Ovary (tissue), 3 donors: Measurements from ENCODE around the gene FNDC5.

Experiments
- CTCF ChIP-seq, 3 donors: fragments of 450-650 bp in 2 of 3; fragments of 200-600 bp in 1 of 3; IDR thresholded peaks; one replicate each; pipeline versions ENCODE4 v1.5.1 to v1.8.0; 2016 to 2022; ENCODE audit warnings: antibody characterized with exemption in 3 of 3, mild to moderate bottlenecking in 1 of 3
- EP300 ChIP-seq: sonication (generic); formaldehyde crosslinking; IDR thresholded peaks from one replicate; pipeline ENCODE4 v1.6.1; 2017; ENCODE audit warnings: antibody characterized with exemption
- POLR2A ChIP-seq: fragments of 450-650 bp; IDR thresholded peaks from one replicate; pipeline ENCODE4 v1.6.1; 2017; ENCODE audit warnings: antibody characterized with exemption, mild to moderate bottlenecking, moderate library complexity
- donor health status: DM: no; HTN: no; CAD: no.

GRCh38 chr1:32888677-32889420 is 18.1 kb upstream of the FNDC5 start:
- TF ChIP-seq EP300, result no peak
- TF ChIP-seq CTCF (IDR thresholded peaks at IDR 0.05), result no peak
- no peak for TF ChIP-seq POLR2A
